Liver (tissue), 9 donors: Measurements from ENCODE around the gene TIA1. TPM values are rescaled to one million over a fixed set of nuclear protein-coding genes. Genes with fewer than 3 reads are reported as not detected.

Source experiments
- DNase-seq: peaks from one replicate; pipeline ENCODE4 v3.0.0-alpha.2; 2017; ENCODE audit warnings: low spot score
- H3K27ac ChIP-seq, 2 donors: one replicate each; pipeline ENCODE4 v1.7.0; 2013; ENCODE audit warnings: inconsistent platforms in 2 of 2, low read length in 2 of 2, control low read depth in 1 of 2, low read depth in 1 of 2, mild to moderate bottlenecking in 1 of 2
- H3K27me3 ChIP-seq, 4 donors: one replicate each; pipeline versions ENCODE4 v1.6.1 to v1.7.0; 2013; ENCODE audit warnings: low read length in 3 of 4, inconsistent platforms in 1 of 4, mild to moderate bottlenecking in 1 of 4, moderate library complexity in 1 of 4; ENCODE audit not compliant: control insufficient read depth in 4 of 4, insufficient read depth in 4 of 4
- H3K36me3 ChIP-seq, 4 donors: one replicate each; pipeline versions ENCODE4 v1.6.1 to v1.7.0; 2013; ENCODE audit warnings: low read length in 3 of 4, mild to moderate bottlenecking in 3 of 4, low read depth in 1 of 4, moderate library complexity in 1 of 4; ENCODE audit not compliant: control insufficient read depth in 4 of 4, insufficient read depth in 3 of 4
- H3K4me1 ChIP-seq, 4 donors: one replicate each; pipeline versions ENCODE4 v1.6.1 to v1.7.0; 2013; ENCODE audit warnings: low read length in 3 of 4, mild to moderate bottlenecking in 3 of 4, moderate library complexity in 1 of 4; ENCODE audit not compliant: control insufficient read depth in 4 of 4, insufficient read depth in 4 of 4
- H3K4me3 ChIP-seq, 3 donors: one replicate each; pipeline versions ENCODE4 v1.6.1 to v1.7.0; 2013; ENCODE audit warnings: low read length in 3 of 3, control low read depth in 1 of 3, low read depth in 1 of 3, mild to moderate bottlenecking in 1 of 3
- H3K9ac ChIP-seq, 2 donors: one replicate each; pipeline ENCODE4 v1.7.0; 2013; ENCODE audit warnings: low read length in 2 of 2, mild to moderate bottlenecking in 2 of 2, moderate library complexity in 2 of 2, control low read depth in 1 of 2, low read depth in 1 of 2
- H3K9me3 ChIP-seq, 4 donors: one replicate each; pipeline versions ENCODE4 v1.6.1 to v1.7.0; 2013; ENCODE audit warnings: low read length in 3 of 4; ENCODE audit not compliant: control insufficient read depth in 4 of 4
- EGR1 ChIP-seq, 2 donors: IDR thresholded peaks; 2 replicates each; pipeline ENCODE4 v1.6.1; 2016 to 2018; ENCODE audit warnings: antibody characterized with exemption in 2 of 2, low read depth in 2 of 2
- FOXA1 ChIP-seq: IDR thresholded peaks from 2 replicates; pipeline ENCODE4 v1.6.1; 2016; ENCODE audit warnings: antibody characterized with exemption
- GABPA ChIP-seq, 2 donors: IDR thresholded peaks in 1 of 2; conservative IDR thresholded peaks in 1 of 2; 2 replicates each; pipeline ENCODE4 v1.6.1; 2016; ENCODE audit warnings: antibody characterized with exemption in 2 of 2, mild to moderate bottlenecking in 1 of 2, moderate library complexity in 1 of 2
- HNF4A ChIP-seq, 2 donors: conservative IDR thresholded peaks; 2 replicates each; pipeline ENCODE4 v1.6.1; 2016; ENCODE audit warnings: antibody characterized with exemption in 2 of 2, mild to moderate bottlenecking in 2 of 2
- HNF4G ChIP-seq: IDR thresholded peaks from 2 replicates; pipeline ENCODE4 v1.6.1; 2016; ENCODE audit warnings: antibody characterized with exemption
- NR2F2 ChIP-seq: IDR thresholded peaks from 2 replicates; pipeline ENCODE4 v1.6.1; 2016; ENCODE audit warnings: antibody characterized with exemption
- RAD21 ChIP-seq, 2 donors: IDR thresholded peaks; 2 replicates each; pipeline ENCODE4 v1.6.1; 2016; ENCODE audit warnings: antibody characterized with exemption in 2 of 2, mild to moderate bottlenecking in 2 of 2
- RXRA ChIP-seq, 2 donors: IDR thresholded peaks; 2 replicates each; pipeline ENCODE4 v1.6.1; 2017 to 2018; ENCODE audit warnings: antibody characterized with exemption in 2 of 2, mild to moderate bottlenecking in 1 of 2
- SP1 ChIP-seq: IDR thresholded peaks from 2 replicates; pipeline ENCODE4 v1.6.1; 2018; ENCODE audit warnings: antibody characterized with exemption, mild to moderate bottlenecking
- TAF1 ChIP-seq: conservative IDR thresholded peaks from 2 replicates; pipeline ENCODE4 v1.6.1; 2016; ENCODE audit warnings: antibody characterized with exemption, mild to moderate bottlenecking
- WGBS: extraction: QIAGEN DNeasy Blood & Tissue Kit; methylation state at CpG from one replicate; pipeline ENCODE4 v1.1.7; 2013; 5-methylcytosine and 5-hydroxymethylcytosine counted together
- polyA plus RNA-seq, 2 donors: library from polyadenylated mRNA; stranded (reverse) in 1 of 2; unstranded in 1 of 2; fragments of 200-250 nt in 1 of 2; fragments of >200 nt in 1 of 2; fragmentation: Nextera tagmentation in 1 of 2; extraction: Ambion mirVana in 1 of 2; gene quantifications; one replicate each; pipeline versions ENCODE4 v1.2.1 to v1.2.3, GENCODE V29; 2013 to 2015
- total RNA-seq, 2 donors: library from RNA; depleted of rRNA; stranded (reverse); fragments of >200 nt; gene quantifications; one replicate each; pipeline ENCODE4 v1.2.3, GENCODE V29; 2014
- TF ChIP-seq, protein P1 (sequence below): fragments of 150-350 bp; IDR thresholded peaks from 2 replicates; pipeline ENCODE4 v1.5.1; 2017; ENCODE audit warnings: improper control_type of control experiment, low read depth, low read length; ENCODE audit not compliant: missing input control
- TF ChIP-seq, protein P2 (sequence below): IDR thresholded peaks from 2 replicates; pipeline ENCODE4 v1.6.1; 2016; ENCODE audit warnings: antibody characterized with exemption
- TF ChIP-seq, protein P3 (sequence below): IDR thresholded peaks from 2 replicates; pipeline ENCODE4 v1.6.1; 2016; ENCODE audit warnings: antibody characterized with exemption
- TF ChIP-seq, protein P4 (sequence below): IDR thresholded peaks from 2 replicates; pipeline ENCODE4 v1.6.1; 2016; ENCODE audit warnings: antibody characterized with exemption, mild to moderate bottlenecking
- donor health status: healthy.
- donor health status: healthy.
- donor health status: healthy.
- donor health status: healthy.
- donor health status: healthy.

Gene TIA1
- total and polyA plus RNA-seq, 4 donors = 10.2 to 56.2 (median 46.6) TPM

DNA sequence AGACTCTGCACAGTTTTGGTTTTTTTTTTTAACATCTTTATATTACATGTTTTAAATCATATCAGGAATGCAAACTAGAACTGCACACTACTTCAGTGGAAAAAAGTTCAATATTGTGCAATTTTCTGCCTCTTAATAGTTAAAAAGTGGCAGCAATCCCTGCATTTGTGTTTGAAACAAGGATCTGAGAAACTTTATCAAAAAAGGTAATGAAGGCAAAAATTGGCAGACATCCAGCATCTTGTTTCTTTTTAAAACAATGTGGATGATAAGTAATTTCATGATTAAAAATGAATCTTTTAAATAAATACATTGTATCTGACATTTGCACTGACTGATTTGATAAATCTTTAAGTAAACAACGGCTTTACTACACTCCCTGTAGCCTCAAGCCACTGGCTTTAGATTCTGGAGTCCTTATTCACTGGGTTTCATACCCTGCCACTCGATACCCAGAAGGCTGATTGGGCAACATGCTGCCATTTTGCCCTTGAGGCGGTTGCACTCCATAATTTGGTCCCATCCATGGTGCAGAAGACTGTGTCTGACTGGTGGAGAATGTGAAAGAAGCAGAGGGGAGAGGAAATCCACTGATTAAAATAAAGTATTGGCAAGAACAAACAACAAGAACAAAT is 36.0 kb downstream of the TIA1 start:
- H3K36me3 ChIP-seq = peaks cover 5 to 25% (median 22%) of the 10 kb centered on the region in 4 donors
- H3K4me1 ChIP-seq = no peaks in the 10 kb centered on the region

DNA sequence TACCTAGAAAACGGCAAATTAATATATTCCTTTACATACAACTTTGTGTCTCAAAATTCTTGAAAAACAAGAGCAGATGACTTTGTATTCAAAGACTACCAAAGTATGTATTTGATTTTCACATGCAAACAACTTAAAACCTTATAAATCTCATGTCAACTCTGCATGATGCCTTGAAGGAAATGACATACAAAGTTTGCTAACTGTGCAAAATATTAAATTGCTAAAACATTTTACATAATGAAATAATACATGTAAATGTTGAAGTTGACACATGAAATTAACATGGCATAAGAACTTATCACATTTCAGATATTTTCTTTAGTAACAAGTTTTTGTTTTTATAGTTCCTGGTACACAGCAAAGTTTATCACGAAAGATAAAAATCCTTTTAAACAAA is 36.8 kb downstream of the TIA1 start:
- WGBS = 90% methylated on average over 2 of the region's 2 CpGs
- no peaks in the 10 kb centered on the region for H3K4me1 ChIP-seq

More for the DNA sequence above, 36.0 kb downstream of the TIA1 start:
- Histone ChIP-seq H3K9me3 (no peaks in the 10 kb centered on the region), H3K27ac (no peak overlapping the region), H3K9ac (no peak overlapping the region), H3K4me3 (no peak overlapping the region), H3K27me3 (no peaks in the 10 kb centered on the region)
- TF ChIP-seq, protein P1, sequence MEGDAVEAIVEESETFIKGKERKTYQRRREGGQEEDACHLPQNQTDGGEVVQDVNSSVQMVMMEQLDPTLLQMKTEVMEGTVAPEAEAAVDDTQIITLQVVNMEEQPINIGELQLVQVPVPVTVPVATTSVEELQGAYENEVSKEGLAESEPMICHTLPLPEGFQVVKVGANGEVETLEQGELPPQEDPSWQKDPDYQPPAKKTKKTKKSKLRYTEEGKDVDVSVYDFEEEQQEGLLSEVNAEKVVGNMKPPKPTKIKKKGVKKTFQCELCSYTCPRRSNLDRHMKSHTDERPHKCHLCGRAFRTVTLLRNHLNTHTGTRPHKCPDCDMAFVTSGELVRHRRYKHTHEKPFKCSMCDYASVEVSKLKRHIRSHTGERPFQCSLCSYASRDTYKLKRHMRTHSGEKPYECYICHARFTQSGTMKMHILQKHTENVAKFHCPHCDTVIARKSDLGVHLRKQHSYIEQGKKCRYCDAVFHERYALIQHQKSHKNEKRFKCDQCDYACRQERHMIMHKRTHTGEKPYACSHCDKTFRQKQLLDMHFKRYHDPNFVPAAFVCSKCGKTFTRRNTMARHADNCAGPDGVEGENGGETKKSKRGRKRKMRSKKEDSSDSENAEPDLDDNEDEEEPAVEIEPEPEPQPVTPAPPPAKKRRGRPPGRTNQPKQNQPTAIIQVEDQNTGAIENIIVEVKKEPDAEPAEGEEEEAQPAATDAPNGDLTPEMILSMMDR = no peak
- TF ChIP-seq HNF4A (conservative IDR thresholded peaks at IDR 0.05) (no peak), EGR1 (IDR thresholded peaks at IDR 0.05; ENCODE audit: low read depth in 2 of 2) (no peak), SP1 (no peak), GABPA (IDR thresholded peaks at IDR 0.05 in 1 of 2, conservative IDR thresholded peaks at IDR 0.05 in 1 of 2) (no peak), RAD21 (IDR thresholded peaks at IDR 0.05) (no peak), RXRA (IDR thresholded peaks at IDR 0.05) (no peak), NR2F2 (no peak)
- TF ChIP-seq, protein P2, sequence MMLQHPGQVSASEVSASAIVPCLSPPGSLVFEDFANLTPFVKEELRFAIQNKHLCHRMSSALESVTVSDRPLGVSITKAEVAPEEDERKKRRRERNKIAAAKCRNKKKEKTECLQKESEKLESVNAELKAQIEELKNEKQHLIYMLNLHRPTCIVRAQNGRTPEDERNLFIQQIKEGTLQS = no peak
- TF ChIP-seq, protein P3, sequence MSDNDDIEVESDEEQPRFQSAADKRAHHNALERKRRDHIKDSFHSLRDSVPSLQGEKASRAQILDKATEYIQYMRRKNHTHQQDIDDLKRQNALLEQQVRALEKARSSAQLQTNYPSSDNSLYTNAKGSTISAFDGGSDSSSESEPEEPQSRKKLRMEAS = no peak
- 87% methylated on average over 3 of the region's 3 CpGs for WGBS
- DNase-seq = no peak

More for the DNA sequence above, 36.8 kb downstream of the TIA1 start:
- no peaks in the 10 kb centered on the region for H3K27me3 ChIP-seq
- no peak overlapping the region for H3K27ac ChIP-seq
- TF ChIP-seq FOXA1 (no peak), RXRA (IDR thresholded peaks at IDR 0.05) (no peak), TAF1 (no peak), HNF4G (no peak)
- TF ChIP-seq, protein P2 = no peak
- TF ChIP-seq, protein P4, sequence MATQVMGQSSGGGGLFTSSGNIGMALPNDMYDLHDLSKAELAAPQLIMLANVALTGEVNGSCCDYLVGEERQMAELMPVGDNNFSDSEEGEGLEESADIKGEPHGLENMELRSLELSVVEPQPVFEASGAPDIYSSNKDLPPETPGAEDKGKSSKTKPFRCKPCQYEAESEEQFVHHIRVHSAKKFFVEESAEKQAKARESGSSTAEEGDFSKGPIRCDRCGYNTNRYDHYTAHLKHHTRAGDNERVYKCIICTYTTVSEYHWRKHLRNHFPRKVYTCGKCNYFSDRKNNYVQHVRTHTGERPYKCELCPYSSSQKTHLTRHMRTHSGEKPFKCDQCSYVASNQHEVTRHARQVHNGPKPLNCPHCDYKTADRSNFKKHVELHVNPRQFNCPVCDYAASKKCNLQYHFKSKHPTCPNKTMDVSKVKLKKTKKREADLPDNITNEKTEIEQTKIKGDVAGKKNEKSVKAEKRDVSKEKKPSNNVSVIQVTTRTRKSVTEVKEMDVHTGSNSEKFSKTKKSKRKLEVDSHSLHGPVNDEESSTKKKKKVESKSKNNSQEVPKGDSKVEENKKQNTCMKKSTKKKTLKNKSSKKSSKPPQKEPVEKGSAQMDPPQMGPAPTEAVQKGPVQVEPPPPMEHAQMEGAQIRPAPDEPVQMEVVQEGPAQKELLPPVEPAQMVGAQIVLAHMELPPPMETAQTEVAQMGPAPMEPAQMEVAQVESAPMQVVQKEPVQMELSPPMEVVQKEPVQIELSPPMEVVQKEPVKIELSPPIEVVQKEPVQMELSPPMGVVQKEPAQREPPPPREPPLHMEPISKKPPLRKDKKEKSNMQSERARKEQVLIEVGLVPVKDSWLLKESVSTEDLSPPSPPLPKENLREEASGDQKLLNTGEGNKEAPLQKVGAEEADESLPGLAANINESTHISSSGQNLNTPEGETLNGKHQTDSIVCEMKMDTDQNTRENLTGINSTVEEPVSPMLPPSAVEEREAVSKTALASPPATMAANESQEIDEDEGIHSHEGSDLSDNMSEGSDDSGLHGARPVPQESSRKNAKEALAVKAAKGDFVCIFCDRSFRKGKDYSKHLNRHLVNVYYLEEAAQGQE = no peak
- TF ChIP-seq, protein P3 = no peak
- DNase-seq = no peak
- no peaks in the 10 kb centered on the region for H3K9me3 ChIP-seq
- no peak overlapping the region for H3K4me3 ChIP-seq
- peaks cover 2 to 25% (median 20%) of the 10 kb centered on the region in 4 donors for H3K36me3 ChIP-seq
- H3K9ac ChIP-seq = no peak overlapping the region
